Stimulated activated CD8-positive, alpha-beta memory T cell treated with anti-CD3 and anti-CD28 coated beads, Interleukin-12 subunit alpha, Interleukin-12 subunit beta, amount 100 ng/mL, for 4 hours (primary cell): ENCODE data around the gene USP10.

ENCODE experiments used
- DNase-seq: peaks from one replicate; pipeline ENCODE4 v3.0.0-alpha.2; 2020; ENCODE audit warnings: low read depth

USP10 gene

DNA sequence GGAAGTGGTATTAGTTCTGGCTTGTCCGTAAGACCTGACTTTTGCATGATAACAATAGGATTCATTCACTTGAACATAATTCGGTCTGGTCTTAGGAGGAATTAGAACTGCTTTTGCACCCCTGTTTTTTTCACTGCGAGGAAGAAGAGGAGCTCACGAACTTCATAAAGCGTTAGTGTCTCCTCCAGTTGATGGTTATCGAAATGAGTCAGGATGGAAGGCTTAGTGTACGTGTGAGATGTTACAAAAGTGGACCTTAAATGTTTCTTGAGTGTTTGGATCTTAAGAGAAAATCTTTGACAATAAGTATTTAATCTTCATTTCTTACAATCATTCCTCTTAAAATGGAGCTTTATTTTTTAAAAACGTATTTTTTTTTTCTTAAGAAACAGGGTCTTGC is 52.8 kb downstream of the USP10 start:
- no peak for DNase-seq

DNA sequence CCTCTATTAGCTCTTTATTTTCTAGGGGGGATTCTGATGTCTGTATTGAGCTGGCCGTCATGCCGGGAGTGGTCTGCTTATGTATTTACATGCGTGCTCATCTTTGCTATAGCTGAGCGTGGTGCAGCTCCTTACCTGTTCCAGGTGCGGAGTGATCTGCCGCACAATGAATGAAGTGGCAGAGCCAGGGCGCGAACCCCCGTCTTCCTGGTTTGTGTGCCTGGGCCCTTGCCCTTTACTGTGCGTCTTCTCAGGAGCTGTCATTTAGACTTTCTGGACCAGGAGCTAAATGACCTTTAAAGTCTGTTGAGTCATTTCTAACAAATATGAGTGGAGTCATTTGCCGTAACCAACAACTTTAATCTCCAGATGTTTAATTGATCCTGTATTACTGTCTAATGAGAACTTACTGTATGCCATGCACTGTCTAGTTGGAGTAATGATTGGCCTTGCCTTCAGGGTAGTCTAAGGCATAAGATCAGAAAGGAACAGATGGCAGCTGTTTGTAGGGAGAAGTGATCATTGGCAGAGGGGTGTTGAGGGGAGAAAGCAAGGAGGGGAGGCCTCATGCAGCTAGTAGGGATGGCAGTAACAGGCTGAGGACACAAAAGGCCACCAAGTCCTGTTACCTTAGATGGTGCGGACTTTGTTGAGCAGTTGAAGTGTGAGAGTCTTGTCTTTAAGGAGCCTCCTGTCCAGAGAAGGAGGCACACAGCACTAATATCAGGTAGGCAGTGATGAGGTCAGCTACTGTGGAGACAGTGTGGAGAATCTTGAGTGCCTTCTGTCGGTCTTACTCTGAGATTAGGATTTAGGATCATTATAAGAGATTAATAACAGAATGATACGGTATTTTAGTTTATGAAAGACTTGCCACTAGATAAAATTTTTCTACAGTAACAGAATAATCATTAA is 53.9 kb downstream of the USP10 start:
- no peak for DNase-seq

DNA sequence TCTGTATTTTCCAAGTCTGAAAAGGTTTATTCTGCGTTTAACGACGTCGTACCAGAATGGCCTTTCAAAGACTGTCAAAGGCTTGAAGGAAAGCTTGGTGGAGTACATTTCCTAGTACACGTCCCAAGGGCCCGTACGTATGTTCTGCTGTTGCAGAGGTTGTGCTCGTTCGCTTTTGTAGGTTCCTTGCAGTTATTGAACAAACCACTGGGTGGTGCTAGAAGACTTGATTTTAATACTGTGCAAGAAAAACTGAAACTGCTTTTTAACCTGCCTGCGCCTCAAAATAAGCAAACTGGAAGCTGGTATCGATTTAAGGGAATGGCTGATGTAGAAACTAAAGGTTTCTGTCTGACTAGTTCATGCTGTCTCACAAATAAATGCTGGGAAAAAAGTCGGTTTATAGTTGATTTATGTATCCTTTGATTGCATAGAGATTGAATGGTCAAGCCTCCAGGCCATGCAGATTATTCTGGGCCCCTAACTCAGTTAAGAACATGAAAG is 54.6 kb downstream of the USP10 start:
- no peak for DNase-seq

DNA sequence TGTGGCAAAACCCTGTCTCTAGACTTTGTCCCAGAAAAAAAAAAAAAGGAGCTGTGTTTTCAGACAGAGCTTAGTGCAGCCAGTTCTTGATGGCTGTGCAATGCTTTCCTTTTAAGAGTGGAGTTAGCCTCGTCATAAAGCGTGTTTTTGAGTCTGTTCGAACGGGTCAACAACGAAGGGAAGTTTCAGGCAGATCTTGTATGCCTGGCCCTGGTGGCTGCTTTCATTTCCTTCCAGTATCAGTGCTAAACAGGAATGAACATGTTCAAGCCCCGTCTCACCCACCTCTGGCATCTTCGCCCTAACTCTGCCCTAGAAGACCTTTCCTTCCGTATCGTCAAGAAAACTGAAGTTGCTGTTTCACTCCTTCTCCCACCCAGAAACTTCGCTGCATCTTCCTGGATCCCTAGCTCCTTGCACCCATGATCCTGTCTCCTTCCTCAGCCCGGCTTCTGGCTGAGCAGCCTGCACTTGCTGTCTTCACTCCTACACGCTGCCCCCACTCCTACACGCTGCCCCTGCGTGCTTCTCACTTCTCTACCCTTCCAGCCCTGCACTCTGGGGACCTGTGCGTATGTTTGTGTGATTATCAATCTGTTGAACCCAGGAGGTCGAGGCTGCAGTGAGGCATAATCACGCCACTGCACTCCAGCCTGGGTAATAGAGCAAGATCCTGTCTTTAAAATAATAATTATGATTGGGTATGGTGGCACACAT is 55.3 kb downstream of the USP10 start:
- DNase-seq = no peak

DNA sequence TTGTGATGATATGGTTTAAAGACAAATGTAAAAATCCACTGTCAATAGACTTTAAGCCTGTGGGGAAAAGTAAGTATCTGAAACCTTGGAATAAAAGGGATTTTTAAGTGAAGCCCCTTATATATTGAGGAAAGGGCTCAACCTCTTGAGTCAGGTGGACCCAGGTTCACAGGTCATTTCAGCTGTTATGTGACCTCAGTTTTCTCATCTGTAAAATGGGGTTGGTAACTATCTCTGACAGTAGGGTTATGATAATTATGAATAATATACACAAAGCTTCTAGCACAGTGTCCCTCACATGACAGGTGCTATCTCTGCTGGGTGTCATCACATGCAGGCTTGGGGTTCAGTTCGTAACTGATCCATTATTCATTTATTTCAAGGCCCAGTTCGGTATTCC is 57.0 kb downstream of the USP10 start:
- no peak for DNase-seq

DNA sequence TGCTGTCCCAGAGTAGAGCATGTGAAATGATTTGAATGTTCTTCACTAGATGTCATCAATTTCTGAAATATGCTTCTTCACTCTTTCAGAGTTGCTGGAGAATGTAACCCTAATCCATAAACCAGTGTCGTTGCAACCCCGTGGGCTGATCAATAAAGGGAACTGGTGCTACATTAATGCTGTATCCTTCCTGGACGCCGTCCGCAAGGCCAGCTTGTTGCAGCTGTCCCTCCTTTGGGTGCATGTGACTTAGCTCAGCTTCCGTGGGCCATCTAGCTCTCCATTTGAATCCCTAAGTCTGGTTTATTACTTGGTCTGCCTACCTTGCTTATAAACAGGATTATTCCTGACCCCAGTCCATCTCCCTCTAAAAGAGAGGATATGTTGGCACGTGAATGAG is 58.8 kb downstream of the USP10 start:
- no peak for DNase-seq

DNA sequence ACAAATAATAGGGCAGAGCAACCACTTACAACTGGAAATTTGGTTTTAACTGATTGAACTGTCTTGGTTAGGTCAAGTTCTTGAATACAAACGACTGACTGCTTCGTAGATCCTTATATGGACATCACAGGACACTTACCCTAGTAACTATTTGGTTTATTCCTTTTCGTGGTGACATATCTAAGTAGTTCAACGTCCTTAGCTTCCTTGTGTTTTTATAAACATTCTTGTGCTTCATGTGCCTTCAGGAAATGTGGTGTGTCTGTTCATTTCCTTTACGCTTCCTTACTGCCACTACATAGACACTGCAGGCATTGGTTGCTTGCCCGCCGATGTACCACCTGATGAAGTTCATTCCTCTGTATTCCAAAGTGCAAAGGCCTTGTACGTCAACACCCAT is 59.3 kb downstream of the USP10 start:
- no peak for DNase-seq

DNA sequence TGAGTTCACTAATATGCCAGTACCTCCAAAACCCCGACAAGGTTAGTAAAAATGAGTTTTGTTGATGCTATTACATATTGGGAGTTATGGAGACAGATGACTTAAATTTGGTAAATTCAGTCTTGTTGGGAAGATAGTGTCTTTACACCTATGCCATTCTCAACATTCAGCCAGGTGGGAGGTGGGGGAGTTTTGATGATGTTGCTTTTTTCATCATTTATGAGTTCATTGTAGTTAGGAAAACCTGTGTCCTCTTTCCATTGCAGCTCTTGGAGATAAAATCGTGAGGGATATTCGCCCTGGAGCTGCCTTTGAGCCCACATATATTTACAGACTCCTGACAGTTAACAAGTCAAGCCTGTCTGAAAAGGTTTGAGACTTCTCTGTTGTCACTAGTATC is 60.1 kb downstream of the USP10 start:
- DNase-seq = no peak

DNA sequence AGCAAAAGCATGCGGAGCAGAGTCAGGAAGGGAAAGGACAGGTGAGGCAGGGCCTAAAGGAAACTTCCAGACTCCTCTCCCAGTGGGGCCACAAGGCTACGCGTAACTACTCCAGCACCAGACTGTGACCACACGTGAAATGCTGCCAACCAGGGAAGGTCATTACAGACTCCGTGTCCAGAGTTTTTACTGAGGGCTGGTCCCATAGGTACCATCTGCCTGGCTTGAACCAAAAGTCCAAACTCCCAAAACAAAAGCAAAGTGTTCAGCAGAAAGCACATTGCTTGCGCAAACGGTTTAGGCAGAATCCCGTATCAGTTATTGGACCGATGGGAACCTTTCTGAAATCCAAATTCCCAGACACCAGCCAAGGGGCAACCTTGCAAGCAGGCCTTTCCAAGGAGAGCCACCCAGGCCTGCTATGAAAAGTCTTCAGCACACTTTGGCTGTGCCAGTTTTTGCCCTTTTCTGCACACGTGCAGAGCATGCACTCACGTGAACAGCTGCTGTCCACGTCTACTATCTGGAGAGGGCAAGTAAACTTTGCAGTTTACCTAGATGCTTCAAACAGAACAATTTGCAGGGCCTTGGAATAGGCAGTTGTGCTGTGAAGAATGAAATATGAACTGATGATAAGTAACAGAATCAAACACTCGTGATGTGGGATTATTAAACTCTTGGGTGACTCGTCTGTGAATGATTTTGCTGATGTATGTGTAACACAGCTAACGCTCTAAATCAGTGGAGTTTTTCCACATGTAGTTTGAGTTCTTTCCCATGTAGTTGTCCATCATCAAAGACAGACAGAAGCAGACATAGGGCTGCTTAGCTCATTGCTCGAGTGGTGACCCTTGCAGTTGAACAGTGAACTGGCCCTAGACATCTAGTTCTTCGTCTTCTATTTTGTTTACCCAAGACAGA is 61.9 kb downstream of the USP10 start:
- no peak for DNase-seq

DNA sequence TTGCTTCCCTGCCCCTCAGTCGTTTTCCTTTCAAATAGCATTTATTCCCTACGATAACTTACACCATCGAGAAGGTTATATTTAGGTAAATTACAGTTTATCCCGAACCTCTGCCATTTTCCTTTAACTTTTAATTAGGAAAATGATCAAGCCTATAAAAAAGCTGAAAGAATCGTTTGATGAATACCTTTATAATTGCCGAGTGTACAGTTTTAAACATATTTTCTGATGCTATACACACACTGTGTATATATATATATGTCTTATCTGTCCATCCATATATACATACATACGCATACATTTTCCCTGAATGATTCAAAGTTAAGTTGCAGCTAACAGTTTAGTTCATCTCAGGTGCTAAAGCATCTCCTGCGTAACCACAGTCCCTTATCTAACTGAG is 63.4 kb downstream of the USP10 start:
- DNase-seq = no peak

DNA sequence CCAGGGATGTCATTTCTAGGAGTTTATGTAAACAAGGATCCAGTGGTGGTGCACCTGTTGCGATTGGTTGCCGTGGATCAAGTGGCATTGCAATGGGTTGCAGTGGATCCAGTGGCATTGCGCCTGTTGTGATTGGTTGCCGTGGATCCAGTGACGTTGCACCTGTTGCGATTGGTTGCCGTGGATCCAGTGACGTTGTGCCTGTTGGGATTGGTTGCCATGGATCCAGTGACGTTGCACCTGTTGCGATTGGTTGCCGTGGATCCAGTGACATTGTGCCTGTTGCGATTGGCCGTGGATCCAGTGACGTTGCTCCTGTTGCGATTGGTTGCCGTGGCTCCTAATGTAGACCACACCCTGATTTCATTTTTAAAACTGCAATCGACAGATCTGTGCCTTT is 63.8 kb downstream of the USP10 start:
- DNase-seq = no peak

DNA sequence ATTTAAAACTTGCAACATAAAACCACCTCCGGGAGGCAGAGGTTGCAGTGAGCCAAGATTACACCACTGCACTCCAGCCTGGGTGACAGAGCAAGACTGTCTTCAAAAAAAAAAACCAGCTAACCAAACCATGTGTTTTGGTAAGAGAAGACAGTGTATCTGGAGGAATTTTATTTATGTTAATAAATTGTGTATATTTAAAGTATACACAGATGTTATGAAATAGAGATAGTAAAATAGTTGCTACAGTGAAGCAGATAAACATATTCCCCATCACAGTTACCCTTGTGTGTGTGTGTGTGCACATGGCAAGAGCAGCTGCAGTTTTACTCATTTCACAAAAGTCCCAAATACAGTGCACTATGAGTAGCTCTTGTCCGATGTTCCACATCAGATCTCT is 65.2 kb downstream of the USP10 start:
- no peak for DNase-seq

DNA sequence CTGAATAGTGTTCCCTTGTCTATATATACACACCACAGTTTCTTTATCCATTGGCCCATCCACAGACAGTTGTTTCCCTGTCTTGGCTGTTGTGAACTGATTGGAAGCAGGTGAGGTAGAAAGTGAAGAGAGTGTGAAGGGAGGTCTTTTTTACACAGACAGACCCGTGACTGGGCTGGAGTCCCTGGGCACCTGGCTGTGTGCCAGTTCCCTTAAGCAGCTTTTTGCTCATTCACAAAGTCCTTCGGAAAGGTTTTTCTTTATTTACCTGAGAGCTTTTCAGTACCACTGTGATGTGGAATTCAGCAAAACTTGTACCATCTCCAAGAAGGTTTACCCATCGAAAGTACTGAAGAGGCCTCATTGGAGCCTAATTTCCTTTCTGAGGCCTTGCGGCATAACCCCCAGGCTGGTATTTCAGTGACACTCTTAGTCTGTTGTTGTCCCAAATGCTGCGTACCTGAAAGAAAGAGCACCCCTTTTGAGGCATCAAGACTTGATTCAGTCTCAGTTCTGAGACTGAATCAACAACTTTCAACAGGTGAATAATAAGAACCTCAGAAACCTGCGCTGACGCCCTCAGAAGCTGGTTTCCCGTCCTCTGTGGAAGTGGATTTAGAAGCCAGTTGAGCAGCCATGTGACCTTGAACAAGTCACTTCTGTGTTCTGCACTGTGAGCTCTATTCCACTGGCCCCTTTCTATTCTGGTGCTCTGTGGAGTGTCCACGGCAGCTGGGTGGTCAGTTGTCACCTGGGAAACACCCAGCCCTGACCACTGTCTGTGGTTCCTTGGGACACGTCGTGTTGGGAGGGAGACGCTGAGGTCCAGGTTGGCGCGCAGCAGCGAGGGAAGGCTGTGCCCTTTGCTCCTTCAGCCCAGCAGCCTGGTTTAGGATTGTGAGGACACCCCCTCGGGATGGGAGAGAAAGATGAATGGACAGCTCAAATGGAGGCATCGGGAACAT is 66.1 kb downstream of the USP10 start:
- DNase-seq = no peak

DNA sequence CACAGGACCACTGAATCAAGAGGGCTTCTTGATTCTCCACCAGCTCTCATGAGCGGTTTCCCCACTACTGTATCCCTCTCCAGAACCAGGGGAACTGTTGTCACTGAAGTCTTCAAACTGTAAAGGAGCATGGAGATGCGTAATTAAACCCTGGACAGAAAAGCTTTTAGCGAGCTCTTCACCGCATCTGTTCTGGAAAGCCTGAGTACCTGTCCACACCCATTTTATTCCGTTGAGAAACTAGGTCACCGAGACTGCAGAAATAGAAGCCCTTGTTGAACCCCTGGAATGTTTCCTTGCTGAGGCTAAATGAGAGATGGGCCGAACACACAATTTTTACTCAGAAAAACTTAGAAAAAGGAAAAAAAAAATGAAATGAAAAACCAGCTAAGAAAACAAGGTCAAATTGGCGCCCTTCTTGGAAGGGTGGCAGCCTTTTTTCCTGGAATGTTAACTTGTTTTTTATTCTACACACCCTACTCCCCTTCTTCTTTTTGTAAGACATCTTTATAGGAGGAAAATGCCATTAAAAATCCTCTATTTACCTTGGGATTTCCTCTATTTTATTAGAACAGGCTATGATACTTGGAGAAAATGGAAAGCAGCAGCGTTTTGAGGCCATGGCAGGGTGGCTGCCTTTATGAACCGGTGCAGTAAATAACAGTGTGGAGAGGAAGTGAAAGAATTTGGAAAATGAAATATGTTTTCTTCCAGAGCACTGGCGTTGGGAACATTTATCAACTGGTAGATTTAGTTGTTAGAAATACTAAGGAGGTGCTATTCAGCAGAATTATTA is 67.4 kb downstream of the USP10 start:
- no peak for DNase-seq

DNA sequence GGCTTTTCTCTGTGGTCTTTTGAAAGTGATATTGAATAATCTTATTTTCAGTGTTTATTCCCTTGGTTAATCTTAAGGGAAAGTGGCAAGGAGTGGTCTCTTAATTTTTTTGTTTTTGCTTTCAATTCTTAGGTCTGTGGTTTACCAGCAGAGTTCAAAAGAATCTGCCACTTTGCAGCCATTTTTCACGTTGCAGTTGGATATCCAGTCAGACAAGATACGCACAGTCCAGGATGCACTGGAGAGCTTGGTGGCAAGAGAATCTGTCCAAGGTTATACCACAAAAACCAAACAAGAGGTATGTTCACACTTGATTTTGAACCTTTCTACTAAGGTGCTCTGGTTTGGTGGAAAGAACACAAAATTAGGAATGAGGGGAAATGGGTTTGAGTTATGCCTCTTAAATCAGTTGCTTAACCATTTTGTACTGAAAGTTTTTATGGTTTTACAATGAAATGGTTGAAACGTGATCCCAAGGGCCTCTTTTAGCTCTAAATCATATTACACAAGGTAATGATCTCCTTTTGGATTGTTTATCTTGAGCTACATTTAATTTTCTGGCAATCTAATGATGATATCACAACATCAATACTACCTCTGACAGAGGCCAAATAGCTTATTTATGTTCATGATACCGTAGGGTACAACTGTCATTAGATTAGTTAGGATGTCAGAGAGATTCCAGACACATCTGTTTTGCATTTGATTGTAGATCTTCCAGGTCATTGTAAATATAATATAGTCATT is 68.4 kb downstream of the USP10 start:
- DNase-seq = no peak

DNA sequence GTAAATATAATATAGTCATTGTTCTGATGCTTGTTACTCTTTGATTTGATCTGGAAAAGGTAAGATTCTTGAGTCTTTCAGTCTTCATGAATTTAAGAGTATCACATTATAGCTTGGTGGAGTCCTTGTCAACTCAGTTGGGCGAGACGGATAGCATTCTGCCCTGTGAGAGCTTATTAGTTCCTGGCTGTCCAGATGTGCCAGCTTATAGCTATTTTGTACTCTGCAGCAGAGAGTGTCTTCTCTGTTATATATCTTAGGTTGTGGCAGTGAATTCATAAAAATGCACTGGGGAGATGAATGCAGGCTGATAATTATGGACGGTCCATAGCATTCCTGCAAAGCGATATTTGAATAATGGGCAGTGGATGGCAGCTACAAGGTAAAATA is 69.0 kb downstream of the USP10 start:
- DNase-seq = no peak

DNA sequence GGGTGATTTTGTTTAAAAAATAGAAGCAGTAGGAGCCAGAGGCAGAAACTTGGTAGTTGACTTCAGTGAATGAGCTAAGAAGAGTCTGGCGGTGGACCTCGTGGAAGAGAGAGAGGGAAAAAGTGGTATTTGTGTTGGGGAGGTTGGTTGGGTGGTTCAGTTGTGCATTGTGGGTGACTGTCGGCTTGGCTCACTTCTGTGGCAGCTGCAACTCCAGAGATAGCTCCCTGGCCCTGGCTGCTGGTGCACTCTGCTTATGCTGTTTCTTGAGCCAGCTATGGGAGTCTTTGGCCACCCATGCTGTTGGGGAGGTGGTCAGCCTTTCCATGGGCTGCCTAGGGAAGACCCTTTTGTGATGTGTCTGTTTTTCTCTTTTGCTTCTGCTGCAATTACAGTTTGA is 69.6 kb downstream of the USP10 start:
- no peak for DNase-seq

DNA sequence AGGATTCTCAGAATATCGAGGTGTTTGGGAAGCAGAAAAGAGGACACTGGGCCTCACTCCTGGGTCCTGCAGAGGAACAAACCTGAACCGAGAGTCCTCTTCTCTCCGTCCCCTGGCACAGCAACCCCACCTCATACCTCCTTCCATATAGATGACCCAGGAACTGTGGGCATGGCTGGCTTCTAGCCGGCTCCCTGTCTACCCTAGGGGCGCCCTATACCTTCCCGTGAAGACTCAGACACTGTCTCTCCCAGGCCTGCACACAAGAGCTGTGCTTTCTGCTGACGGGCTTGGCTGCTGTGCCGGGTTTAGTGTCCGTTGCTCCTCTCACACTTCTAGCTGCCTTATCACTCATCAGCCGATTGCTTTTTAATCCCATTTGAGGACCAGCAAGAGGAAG is 73.5 kb downstream of the USP10 start:
- DNase-seq = no peak

DNA sequence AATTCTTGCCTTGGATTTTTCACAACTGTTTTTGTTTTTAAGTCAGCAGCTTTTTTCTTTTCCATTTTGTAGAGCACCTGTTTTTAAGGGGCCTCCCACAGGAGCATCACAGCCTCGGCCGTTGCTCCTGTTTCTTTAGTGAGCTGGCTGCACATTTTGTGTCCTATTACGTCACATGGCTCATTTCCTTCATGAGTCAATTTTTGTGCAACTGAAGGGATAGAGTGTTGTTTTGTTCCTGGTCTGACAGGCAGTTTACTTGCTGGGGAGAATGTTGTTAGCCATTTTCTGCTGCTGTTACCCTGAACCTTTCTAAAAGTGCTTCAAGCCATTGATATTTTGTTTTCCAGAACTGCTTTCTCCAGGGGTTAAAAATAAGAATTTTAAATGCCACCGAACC is 75.0 kb downstream of the USP10 start:
- no peak for DNase-seq
